ENCODE measurements around the gene KCNRG. TPM values are rescaled to one million over a fixed set of nuclear protein-coding genes. Genes with fewer than 3 reads are reported as not detected.

The KCNRG gene
- total and polyA plus RNA-seq, 2 experiments from 2014 or later: 0.60 TPM; not detected in 1

DNA sequence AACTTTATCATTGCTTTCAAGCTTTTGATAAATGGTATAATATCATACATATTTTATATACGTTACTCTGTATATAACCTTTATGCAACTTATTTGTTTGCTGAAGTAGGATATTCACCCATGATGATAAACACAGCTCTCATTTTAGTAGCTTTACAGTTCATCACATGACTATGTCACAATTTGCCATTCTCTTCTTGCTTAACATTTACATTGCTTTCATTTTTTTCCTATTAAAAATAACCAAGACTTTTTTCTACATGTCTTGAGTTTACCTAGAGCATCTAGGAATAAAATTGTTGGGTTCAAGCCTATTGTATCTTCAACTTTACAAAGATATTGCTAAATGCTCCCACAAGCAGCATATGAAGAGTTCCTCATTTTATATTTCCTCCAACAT lies 54.0 kb downstream of the KCNRG start:
- Histone ChIP-seq H3K27me3 (ENCODE audit: insufficient read depth) (no peaks in the 10 kb centered on the region), H3K4me1 (ENCODE audit: insufficient read depth) (no peaks in the 10 kb centered on the region), H2AFZ (no peak overlapping the region), H3K27ac (ENCODE audit: low read depth) (no peak overlapping the region), H3K9me2 (ENCODE audit: insufficient read depth) (no peaks in the 10 kb centered on the region), H3K36me3 (ENCODE audit: insufficient read depth) (no peaks in the 10 kb centered on the region), H3K79me2 (replicated peaks; ENCODE audit: insufficient read depth) (peaks cover 21% of the 10 kb centered on the region; the same call in 1 of the 2 replicates), H3K4me3 (no peak overlapping the region), H4K20me1 (replicated peaks; ENCODE audit: insufficient read depth) (no peaks in the 10 kb centered on the region), H3K4me2 (no peak overlapping the region), H3F3A (replicated peaks; ENCODE audit: low read depth) (no peaks in the 10 kb centered on the region)
- Mint-ChIP-seq H3K4me3 (no peak overlapping the region), H3K4me1 (no peaks in the 10 kb centered on the region), H3K9me3 (no peaks in the 10 kb centered on the region), H3K27ac (no peak overlapping the region), H3K27me3 (ENCODE audit: insufficient read depth, low read depth, poor library complexity) (no peaks in the 10 kb centered on the region), H3K36me3 (ENCODE audit: low read depth) (peaks cover 13% of the 10 kb centered on the region; the same call in 2 of the 3 replicates)
- no peak for DNase-seq (ENCODE audit: low spot score)
- ATAC-seq: no peak
- TF ChIP-seq EZH2phosphoT487 (IDR thresholded peaks at IDR 0.05; ENCODE audit: unreplicated experiment): no peak
- TF ChIP-seq, protein P1, sequence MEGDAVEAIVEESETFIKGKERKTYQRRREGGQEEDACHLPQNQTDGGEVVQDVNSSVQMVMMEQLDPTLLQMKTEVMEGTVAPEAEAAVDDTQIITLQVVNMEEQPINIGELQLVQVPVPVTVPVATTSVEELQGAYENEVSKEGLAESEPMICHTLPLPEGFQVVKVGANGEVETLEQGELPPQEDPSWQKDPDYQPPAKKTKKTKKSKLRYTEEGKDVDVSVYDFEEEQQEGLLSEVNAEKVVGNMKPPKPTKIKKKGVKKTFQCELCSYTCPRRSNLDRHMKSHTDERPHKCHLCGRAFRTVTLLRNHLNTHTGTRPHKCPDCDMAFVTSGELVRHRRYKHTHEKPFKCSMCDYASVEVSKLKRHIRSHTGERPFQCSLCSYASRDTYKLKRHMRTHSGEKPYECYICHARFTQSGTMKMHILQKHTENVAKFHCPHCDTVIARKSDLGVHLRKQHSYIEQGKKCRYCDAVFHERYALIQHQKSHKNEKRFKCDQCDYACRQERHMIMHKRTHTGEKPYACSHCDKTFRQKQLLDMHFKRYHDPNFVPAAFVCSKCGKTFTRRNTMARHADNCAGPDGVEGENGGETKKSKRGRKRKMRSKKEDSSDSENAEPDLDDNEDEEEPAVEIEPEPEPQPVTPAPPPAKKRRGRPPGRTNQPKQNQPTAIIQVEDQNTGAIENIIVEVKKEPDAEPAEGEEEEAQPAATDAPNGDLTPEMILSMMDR (conservative IDR thresholded peaks at IDR 0.05; ENCODE audit: low read depth in 2 of 2): no peak
- TF ChIP-seq POLR2AphosphoS5 (IDR thresholded peaks at IDR 0.05; ENCODE audit: low read depth): no peak
- TF ChIP-seq ZNF114 (CRISPR knock-in tag; IDR thresholded peaks at IDR 0.05): no peak
- TF ChIP-seq NANOG (IDR thresholded peaks at IDR 0.05; ENCODE audit: borderline replicate concordance): no peak

DNA sequence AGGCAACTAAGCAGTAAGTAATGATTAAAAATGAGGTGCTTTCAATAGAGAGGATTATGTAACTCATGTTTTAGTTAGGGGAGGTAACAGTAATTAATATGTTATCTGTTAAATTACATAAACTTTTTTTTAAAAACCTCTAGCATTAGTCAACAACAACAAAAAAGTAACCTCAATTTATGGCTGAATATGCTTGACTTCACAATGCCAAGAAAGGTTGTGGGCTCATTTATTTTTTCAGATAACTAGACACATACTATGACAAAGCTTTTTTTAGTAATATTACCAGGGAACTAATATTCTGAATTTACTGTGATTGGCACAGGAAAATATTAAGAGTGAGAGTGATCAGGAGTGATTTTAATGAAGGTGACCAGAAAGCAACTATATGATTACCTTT lies 54.9 kb downstream of the KCNRG start:
- no peaks in the 10 kb centered on the region for H3K9me3 Mint-ChIP-seq
- TF ChIP-seq ZNF331 (CRISPR knock-in tag; IDR thresholded peaks at IDR 0.05; ENCODE audit: low read depth): no peak
- TF ChIP-seq, protein P2, sequence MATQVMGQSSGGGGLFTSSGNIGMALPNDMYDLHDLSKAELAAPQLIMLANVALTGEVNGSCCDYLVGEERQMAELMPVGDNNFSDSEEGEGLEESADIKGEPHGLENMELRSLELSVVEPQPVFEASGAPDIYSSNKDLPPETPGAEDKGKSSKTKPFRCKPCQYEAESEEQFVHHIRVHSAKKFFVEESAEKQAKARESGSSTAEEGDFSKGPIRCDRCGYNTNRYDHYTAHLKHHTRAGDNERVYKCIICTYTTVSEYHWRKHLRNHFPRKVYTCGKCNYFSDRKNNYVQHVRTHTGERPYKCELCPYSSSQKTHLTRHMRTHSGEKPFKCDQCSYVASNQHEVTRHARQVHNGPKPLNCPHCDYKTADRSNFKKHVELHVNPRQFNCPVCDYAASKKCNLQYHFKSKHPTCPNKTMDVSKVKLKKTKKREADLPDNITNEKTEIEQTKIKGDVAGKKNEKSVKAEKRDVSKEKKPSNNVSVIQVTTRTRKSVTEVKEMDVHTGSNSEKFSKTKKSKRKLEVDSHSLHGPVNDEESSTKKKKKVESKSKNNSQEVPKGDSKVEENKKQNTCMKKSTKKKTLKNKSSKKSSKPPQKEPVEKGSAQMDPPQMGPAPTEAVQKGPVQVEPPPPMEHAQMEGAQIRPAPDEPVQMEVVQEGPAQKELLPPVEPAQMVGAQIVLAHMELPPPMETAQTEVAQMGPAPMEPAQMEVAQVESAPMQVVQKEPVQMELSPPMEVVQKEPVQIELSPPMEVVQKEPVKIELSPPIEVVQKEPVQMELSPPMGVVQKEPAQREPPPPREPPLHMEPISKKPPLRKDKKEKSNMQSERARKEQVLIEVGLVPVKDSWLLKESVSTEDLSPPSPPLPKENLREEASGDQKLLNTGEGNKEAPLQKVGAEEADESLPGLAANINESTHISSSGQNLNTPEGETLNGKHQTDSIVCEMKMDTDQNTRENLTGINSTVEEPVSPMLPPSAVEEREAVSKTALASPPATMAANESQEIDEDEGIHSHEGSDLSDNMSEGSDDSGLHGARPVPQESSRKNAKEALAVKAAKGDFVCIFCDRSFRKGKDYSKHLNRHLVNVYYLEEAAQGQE (IDR thresholded peaks at IDR 0.05; ENCODE audit: unreplicated experiment): no peak
- TF ChIP-seq NANOG (IDR thresholded peaks at IDR 0.05; ENCODE audit: borderline replicate concordance): no peak
- no peak for TF ChIP-seq JUNB (IDR thresholded peaks at IDR 0.05; ENCODE audit: unreplicated experiment)
- TF ChIP-seq, protein P1 (conservative IDR thresholded peaks at IDR 0.05; ENCODE audit: low read depth in 2 of 2): no peak
- no peak for TF ChIP-seq ZNF114 (CRISPR knock-in tag; IDR thresholded peaks at IDR 0.05)
- TF ChIP-seq EZH2 (IDR thresholded peaks at IDR 0.05; ENCODE audit: low read depth, unreplicated experiment): no peak
- TF ChIP-seq POLR2AphosphoS5 (IDR thresholded peaks at IDR 0.05; ENCODE audit: low read depth): no peak
- no peak for TF ChIP-seq CREB1 (CRISPR knock-in tag; IDR thresholded peaks at IDR 0.05; ENCODE audit: low read depth)
- TF ChIP-seq EZH2phosphoT487 (IDR thresholded peaks at IDR 0.05; ENCODE audit: unreplicated experiment): no peak
- TF ChIP-seq, protein P3, sequence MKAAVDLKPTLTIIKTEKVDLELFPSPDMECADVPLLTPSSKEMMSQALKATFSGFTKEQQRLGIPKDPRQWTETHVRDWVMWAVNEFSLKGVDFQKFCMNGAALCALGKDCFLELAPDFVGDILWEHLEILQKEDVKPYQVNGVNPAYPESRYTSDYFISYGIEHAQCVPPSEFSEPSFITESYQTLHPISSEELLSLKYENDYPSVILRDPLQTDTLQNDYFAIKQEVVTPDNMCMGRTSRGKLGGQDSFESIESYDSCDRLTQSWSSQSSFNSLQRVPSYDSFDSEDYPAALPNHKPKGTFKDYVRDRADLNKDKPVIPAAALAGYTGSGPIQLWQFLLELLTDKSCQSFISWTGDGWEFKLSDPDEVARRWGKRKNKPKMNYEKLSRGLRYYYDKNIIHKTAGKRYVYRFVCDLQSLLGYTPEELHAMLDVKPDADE (IDR thresholded peaks at IDR 0.05): no peak
- no peak for TF ChIP-seq STAT1 (IDR thresholded peaks at IDR 0.05; ENCODE audit: unreplicated experiment)

More for the DNA sequence above, 54.9 kb downstream of the KCNRG start:
- H3K4me3 ChIP-seq: no peak overlapping the region
- H3K36me3 Mint-ChIP-seq (ENCODE audit: low read depth): peaks cover 13% of the 10 kb centered on the region; the same call in 2 of the 3 replicates
- no peaks in the 10 kb centered on the region for H4K20me1 ChIP-seq (replicated peaks; ENCODE audit: insufficient read depth)
- H3K27me3 ChIP-seq (ENCODE audit: insufficient read depth): no peaks in the 10 kb centered on the region
- H3K4me1 Mint-ChIP-seq: no peaks in the 10 kb centered on the region
- no peak overlapping the region for H3K27ac Mint-ChIP-seq
- H3K9me2 ChIP-seq (ENCODE audit: insufficient read depth): no peaks in the 10 kb centered on the region
- H3K4me1 ChIP-seq (ENCODE audit: insufficient read depth): no peaks in the 10 kb centered on the region
- H2AFZ ChIP-seq: no peak overlapping the region
- no peaks in the 10 kb centered on the region for H3K36me3 ChIP-seq (ENCODE audit: insufficient read depth)
- ATAC-seq (no peak), DNase-seq (ENCODE audit: low spot score) (no peak)
- no peaks in the 10 kb centered on the region for H3K27me3 Mint-ChIP-seq (ENCODE audit: insufficient read depth, low read depth, poor library complexity)
- no peaks in the 10 kb centered on the region for H3F3A ChIP-seq (replicated peaks; ENCODE audit: low read depth)
- peaks cover 30% of the 10 kb centered on the region; the same call in 1 of the 2 replicates for H3K79me2 ChIP-seq (replicated peaks; ENCODE audit: insufficient read depth)
- H3K4me2 ChIP-seq: no peak overlapping the region
- H3K4me3 Mint-ChIP-seq: no peak overlapping the region
- H3K27ac ChIP-seq (ENCODE audit: low read depth): no peak overlapping the region
